DOHH2 (cell line): ENCODE data around the gene KRT20.
A peak's percentile ranks its signal among the peaks of the same experiment; 100 is the strongest.

ENCODE experiments used
- H3F3A ChIP-seq: fragments of 200-600 bp; sonication (generic), shearing (Covaris generic); 2 replicates; pipeline ENCODE4 v1.6.0; 2016; ENCODE audit warnings: antibody characterized with exemption, mild to moderate bottlenecking; ENCODE audit not compliant: control insufficient read depth, insufficient read depth
- H3K27ac ChIP-seq: fragments of 200-600 bp; sonication (generic); 2 replicates; pipeline ENCODE4 v1.5.1; 2014; ENCODE audit warnings: low read depth, mild to moderate bottlenecking, low read length, moderate library complexity
- H3K27me3 ChIP-seq: fragments of 200-600 bp; sonication (generic); 2 replicates; pipeline ENCODE4 v1.6.1; 2014; ENCODE audit warnings: mild to moderate bottlenecking, low read length, mixed read lengths; ENCODE audit not compliant: control insufficient read depth
- H3K36me3 ChIP-seq: fragments of 200-600 bp; sonication (generic); 2 replicates; pipeline ENCODE4 v1.6.1; 2014; ENCODE audit warnings: mild to moderate bottlenecking, low read length, moderate library complexity, mixed read lengths; ENCODE audit not compliant: control insufficient read depth
- H3K4me1 ChIP-seq: fragments of 200-600 bp; sonication (generic); 2 replicates; pipeline ENCODE4 v1.6.1; 2014; ENCODE audit warnings: mild to moderate bottlenecking, low read length, mixed read lengths; ENCODE audit not compliant: control insufficient read depth
- H3K4me2 ChIP-seq: fragments of 200-600 bp; sonication (generic); 2 replicates; pipeline ENCODE4 v1.6.0; 2014; ENCODE audit warnings: mild to moderate bottlenecking, low read length, moderate library complexity
- H3K4me3 ChIP-seq: fragments of 200-600 bp; sonication (generic); 2 replicates; pipeline ENCODE4 v1.5.1; 2014; ENCODE audit warnings: mild to moderate bottlenecking, low read length, mixed read lengths
- H3K79me2 ChIP-seq: fragments of 200-600 bp; sonication (generic); 2 replicates; pipeline ENCODE4 v1.6.1; 2014; ENCODE audit warnings: mild to moderate bottlenecking, low read length, mixed read lengths; ENCODE audit not compliant: control insufficient read depth
- H3K9me2 ChIP-seq: fragments of 200-600 bp; sonication (generic); replicated peaks from 2 replicates; pipeline ENCODE4 v1.6.1; 2014; ENCODE audit warnings: mild to moderate bottlenecking, low read length, mixed read lengths; ENCODE audit not compliant: control insufficient read depth
- H3K9me3 ChIP-seq: fragments of 200-600 bp; sonication (generic); 2 replicates; pipeline ENCODE4 v1.6.1; 2014; ENCODE audit warnings: antibody characterized with exemption, low read length, mixed read lengths; ENCODE audit not compliant: control insufficient read depth, insufficient read depth
- H4K20me1 ChIP-seq: fragments of 200-600 bp; sonication (generic); 2 replicates; pipeline ENCODE4 v1.6.0; 2014; ENCODE audit warnings: low read depth, mild to moderate bottlenecking, antibody characterized with exemption, low read length, moderate library complexity; ENCODE audit not compliant: control insufficient read depth, insufficient read depth
- EZH2phosphoT487 ChIP-seq: fragments of 200-600 bp; sonication (generic); IDR thresholded peaks from 2 replicates; pipeline ENCODE4 v1.6.1; 2017; ENCODE audit warnings: borderline replicate concordance, mild to moderate bottlenecking, antibody characterized with exemption, low read length, moderate library complexity, mixed read lengths
- TF ChIP-seq, protein P1 (sequence below): fragments of 200-600 bp; sonication (generic); IDR thresholded peaks from one replicate; pipeline ENCODE4 v1.5.1; 2014; ENCODE audit warnings: antibody characterized with exemption, mild to moderate bottlenecking, low read depth, low read length; ENCODE audit not compliant: poor library complexity, severe bottlenecking

The KRT20 gene

GRCh38 chr17:40884708-40885512 is at the start of gene KRT20:
TSS of gene KRT20 (minus strand) at chr17:40885242. CDS start at chr17:40885185, 57 bp downstream.
- Histone ChIP-seq H3K9me2 (no peaks in the 10 kb centered on the region), H3K27ac (no peak within 1 kb of the TSS), H3K4me1 (no peaks in the 10 kb centered on the region), H3K4me3 (no peak within 1 kb of the TSS), H4K20me1 (no peaks in the 10 kb centered on the region), H3K4me2 (no peak within 1 kb of the TSS), H3K36me3 (no peaks in the 10 kb centered on the region), H3K79me2 (no peaks in the 10 kb centered on the region), H3K27me3 (peaks cover 12% of the 10 kb centered on the region), H3K9me3 (no peaks in the 10 kb centered on the region), H3F3A (no peaks in the 10 kb centered on the region)
- TF ChIP-seq, protein P1, sequence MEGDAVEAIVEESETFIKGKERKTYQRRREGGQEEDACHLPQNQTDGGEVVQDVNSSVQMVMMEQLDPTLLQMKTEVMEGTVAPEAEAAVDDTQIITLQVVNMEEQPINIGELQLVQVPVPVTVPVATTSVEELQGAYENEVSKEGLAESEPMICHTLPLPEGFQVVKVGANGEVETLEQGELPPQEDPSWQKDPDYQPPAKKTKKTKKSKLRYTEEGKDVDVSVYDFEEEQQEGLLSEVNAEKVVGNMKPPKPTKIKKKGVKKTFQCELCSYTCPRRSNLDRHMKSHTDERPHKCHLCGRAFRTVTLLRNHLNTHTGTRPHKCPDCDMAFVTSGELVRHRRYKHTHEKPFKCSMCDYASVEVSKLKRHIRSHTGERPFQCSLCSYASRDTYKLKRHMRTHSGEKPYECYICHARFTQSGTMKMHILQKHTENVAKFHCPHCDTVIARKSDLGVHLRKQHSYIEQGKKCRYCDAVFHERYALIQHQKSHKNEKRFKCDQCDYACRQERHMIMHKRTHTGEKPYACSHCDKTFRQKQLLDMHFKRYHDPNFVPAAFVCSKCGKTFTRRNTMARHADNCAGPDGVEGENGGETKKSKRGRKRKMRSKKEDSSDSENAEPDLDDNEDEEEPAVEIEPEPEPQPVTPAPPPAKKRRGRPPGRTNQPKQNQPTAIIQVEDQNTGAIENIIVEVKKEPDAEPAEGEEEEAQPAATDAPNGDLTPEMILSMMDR: peak; percentile 29
- TF ChIP-seq EZH2phosphoT487: no peak

GRCh38 chr17:40932608-40933007 is 47.6 kb upstream of the KRT20 start:
- Histone ChIP-seq H3K4me3 (no peak overlapping the region), H3K79me2 (no peaks in the 10 kb centered on the region), H3K36me3 (no peaks in the 10 kb centered on the region), H3F3A (no peaks in the 10 kb centered on the region), H3K9me2 (no peaks in the 10 kb centered on the region), H4K20me1 (no peaks in the 10 kb centered on the region), H3K9me3 (no peaks in the 10 kb centered on the region), H3K4me2 (no peak overlapping the region), H3K27me3 (peaks cover 5% of the 10 kb centered on the region; the same call in 1 of the 2 replicates), H3K27ac (no peak overlapping the region), H3K4me1 (no peaks in the 10 kb centered on the region)
- TF ChIP-seq, protein P1: no peak
- TF ChIP-seq EZH2phosphoT487: no peak

GRCh38 chr17:40931311-40931710 is 46.3 kb upstream of the KRT20 start:
- Histone ChIP-seq H3F3A (no peaks in the 10 kb centered on the region), H3K9me3 (no peaks in the 10 kb centered on the region), H3K9me2 (no peaks in the 10 kb centered on the region), H3K4me2 (no peak overlapping the region), H4K20me1 (no peaks in the 10 kb centered on the region), H3K27ac (no peak overlapping the region), H3K79me2 (no peaks in the 10 kb centered on the region), H3K4me3 (no peak overlapping the region), H3K36me3 (no peaks in the 10 kb centered on the region), H3K4me1 (no peaks in the 10 kb centered on the region), H3K27me3 (peaks cover 7% of the 10 kb centered on the region; the same call in 1 of the 2 replicates)
- no peak for TF ChIP-seq EZH2phosphoT487
- TF ChIP-seq, protein P1: no peak
